Activated CD8-positive, alpha-beta memory T cell treated with anti-CD3 and anti-CD28 coated beads for 24 hours (primary cell): ENCODE measurements around the gene AIMP2.
"Not testable (repeated sequence)": the region's sequence is repeated elsewhere in the genome, so short reads cannot be mapped to it uniquely, and the experiment has no call there.

ENCODE experiments used
- DNase-seq: peaks from one replicate; pipeline ENCODE4 v3.0.0-alpha.2; 2020

The AIMP2 gene

DNA sequence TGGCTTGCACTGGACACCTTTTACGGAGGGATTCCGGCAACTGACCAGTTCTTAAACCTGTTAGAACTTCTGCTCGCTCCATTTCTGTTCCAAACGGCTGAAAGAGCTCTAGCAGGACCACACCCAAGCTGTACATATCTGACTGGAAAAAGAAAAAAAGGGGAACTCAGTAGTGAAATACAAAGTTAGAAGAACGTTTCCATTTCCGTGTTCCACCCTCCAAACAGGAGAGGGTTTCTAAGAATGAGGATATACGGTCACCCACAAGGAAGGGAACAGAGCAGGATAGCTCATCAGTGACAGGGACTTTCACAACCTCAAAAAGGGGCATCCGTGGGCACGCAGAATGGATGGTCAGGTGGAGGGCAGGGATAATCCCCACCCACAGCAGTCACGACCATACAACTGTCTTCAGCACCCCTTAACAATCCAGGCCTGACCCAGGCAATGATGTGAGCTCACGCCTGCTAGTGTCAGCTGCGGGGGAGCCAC lies 17.8 kb downstream of the AIMP2 start:
- DNase-seq: no peak

DNA sequence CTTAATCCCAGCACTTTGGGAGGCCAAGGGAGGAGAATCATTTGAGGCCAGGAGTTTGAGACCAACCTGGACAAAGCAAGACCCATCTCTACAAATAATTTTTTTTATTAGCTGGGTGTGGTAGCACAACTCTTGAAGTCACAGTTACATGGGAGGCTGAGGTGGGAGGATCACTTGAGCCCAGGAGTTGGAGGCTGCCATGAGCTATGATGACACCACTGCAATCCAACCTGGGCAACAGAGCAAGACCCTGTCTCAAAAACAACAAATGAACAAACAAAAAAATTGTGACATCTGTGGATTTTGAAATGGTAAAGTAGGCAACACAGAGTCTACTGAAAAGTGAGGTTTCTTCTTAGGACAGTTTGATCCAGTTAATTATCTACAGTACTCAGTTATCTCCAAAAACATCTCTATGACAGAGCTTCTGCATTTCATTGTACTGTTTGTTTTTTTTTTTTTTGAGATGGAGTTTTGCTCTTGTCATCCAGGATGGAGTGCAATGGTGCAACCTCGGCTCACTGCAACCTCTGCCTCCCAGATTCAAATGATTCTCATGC lies 18.8 kb downstream of the AIMP2 start:
- no peak for DNase-seq

DNA sequence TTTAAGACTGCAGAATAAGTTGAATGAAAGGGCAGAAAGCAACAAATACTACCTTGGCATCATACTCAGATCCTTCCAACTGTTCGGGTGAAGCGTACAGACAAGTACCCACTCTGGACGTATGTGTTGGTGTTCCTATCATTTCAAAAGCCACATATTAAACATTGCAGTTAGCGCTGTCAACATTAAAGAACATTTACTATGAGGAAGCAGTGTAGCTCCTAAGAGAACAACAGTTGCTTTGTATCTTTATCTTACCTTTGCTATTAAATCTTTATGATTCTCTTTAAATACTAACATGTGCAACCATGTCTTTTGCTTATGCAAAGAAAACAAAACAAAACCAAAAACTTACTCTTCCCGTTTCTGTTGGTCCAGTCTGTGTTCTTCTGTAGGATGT lies 19.5 kb downstream of the AIMP2 start:
- no peak for DNase-seq

DNA sequence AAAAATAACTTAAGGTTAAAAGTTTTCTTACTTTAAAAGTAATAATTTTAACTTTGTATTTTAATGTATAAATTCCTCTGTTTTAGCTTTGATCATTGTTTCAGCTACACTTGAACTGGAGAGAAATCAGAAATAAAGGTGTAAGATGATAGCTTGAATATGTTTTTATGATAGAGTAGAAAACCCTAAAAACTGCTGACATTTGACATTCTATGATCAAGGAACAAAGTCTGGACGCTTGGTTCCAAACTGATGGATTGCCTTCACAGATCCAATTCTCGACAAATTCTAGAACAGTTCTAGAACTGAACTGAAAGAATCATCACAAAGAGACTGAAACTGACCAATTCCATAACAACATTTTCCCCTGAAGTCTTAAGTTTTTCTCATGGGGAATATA lies 21.9 kb downstream of the AIMP2 start, which contains the start of gene ANKRD61:
TSS of gene ANKRD61 (plus strand) at position 389 of the 400 bp plus-strand sequence. CDS start at position 389, 0 bp downstream.
- no peak for DNase-seq

DNA sequence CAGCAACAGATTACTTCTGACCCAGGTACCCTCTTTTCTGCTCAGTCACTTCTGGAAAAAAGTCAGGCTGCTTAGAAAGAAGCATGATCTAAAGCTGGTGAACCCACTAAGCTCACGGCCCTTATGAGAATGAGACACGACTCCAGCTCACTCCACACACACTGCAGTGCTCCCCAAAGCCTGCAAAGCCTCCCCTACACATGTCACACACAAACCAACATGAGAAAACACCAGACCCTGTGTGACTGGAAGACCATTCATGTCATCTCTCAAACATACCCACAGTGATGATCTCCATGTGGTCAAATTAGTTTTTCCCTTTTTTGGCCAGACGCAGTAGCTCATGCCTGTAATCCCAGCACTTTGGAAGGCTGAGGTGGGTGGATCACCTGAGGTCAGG lies 22.5 kb downstream of the AIMP2 start:
- no peak for DNase-seq

DNA sequence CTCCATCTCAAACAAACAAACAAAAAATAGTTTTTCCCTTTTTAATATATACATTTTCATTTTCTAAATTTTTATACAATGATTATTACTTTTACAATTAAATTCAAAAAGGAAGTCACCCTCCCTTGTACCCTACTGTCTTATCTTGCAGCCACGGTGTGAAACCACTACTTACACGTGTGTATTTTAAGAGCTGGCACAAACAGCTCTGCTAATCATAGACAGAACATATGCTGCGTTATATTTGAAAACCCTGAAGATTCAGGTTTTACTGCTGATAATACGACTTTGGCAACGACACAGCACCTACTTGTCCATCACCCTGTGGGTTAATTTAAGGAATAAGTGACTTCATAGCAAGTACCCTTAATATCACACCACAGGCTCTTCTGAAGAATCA lies 23.1 kb downstream of the AIMP2 start:
- no peak for DNase-seq

DNA sequence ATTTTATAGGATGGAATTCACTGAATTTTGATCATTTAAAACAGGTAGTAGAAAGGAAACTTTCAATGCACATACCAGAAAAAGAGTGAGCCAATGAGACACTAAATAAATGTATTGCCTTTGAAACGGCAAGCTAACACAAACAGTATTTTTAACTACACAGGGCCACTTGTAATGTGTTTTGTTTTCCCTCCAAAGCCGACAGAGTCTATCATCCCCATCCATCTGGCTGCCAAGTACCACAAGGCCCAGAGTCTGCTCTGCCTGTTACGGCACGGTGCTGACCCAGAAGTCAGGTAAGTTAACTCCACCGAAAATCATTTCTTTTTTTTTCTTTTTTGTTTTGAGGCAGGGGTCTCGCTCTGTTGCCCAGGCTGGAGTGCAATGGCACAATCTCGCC lies 23.6 kb downstream of the AIMP2 start:
- DNase-seq: no peak

DNA sequence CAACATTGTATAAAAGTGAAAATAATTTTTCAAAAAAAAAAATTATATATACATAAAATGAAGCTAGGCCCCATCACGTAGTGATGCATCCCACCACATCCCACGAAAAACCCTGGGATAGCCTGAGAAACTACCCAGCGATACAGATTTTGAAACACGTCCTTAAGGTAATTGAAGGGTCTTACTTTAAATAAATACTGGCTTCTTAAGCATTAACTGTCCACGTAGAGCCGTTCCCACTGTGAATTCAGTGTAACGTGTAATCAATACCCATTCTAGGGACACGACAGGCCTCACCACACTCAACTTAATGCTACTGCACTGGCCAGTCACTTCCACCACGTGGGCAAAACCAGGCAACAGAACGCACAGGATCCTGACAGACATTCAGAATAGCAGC lies 26.1 kb downstream of the AIMP2 start:
- no peak for DNase-seq

DNA sequence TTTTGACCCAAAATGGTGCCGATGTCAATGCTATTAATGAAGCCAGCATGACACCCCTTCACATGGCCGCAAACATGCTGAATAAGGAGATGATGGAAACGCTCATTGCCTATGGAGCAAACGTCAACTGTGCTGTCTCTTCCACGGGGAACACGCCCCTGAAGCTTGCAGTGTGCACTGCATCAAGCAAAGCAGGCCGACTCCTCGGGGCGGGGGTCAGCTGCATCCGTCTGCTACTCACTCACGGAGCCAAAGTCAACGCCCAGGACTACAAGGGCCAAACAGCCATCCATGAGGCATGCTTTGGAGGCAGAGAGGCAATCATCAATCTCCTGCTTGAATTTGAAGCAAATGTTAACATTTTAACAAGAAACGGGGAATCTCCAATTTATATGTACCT lies 26.6 kb downstream of the AIMP2 start:
- DNase-seq: no peak

DNA sequence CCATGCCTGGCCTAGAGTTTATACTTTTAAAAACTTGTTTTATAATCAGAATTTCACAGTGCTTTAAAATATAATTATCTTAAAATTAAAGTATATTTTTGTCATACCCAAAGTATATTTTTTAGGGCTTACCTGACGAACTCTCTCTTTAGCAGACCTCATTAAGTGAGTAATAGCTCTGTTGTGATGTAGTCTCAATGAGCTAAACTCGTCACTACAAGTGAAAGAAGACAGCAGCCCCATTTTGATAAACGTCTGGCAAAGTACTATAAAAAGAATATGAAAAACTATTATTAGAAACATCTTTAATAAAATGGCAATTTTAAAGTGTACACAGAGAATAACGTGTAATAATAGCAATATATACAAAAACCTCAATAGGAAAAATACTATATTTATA lies 40.7 kb downstream of the AIMP2 start:
- no peak for DNase-seq

DNA sequence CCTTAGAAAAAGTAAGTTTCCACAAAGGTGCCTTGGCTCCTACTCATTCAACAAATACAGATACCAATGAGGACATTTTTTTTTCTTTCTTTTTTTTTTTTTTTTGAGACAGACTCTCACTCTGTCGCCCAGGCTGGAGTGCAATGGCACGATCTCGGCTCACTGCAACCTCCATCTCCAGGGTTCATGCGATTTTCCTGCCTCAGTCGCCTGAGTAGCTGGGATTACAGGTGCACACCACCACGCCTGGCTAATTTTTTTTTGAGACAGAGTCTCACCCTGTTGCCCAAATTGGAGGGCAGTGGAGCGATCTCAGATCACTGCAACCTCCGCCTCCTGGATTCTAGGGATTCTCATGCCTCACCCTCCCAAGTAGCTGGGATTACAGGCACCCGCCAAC lies 42.1 kb downstream of the AIMP2 start:
- not testable (repeated sequence) for DNase-seq

DNA sequence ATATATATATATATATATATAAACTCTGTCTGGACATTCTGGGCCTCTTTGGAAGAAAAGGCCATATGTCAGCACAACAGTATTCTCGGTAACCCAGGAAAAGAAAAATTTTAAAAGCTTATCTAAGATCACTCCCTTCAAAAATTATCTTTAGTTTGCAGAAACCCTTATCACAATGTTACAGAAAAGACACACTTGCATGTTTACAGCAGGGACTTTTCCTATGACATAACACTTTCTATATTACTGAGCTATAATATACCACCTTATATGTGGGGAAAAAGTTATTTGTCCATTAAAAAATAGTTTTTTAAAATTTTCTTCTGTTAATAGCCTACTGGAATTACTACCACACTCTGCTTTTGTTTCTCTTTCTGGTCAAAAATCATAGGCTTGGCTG lies 47.5 kb downstream of the AIMP2 start:
- DNase-seq: no peak

DNA sequence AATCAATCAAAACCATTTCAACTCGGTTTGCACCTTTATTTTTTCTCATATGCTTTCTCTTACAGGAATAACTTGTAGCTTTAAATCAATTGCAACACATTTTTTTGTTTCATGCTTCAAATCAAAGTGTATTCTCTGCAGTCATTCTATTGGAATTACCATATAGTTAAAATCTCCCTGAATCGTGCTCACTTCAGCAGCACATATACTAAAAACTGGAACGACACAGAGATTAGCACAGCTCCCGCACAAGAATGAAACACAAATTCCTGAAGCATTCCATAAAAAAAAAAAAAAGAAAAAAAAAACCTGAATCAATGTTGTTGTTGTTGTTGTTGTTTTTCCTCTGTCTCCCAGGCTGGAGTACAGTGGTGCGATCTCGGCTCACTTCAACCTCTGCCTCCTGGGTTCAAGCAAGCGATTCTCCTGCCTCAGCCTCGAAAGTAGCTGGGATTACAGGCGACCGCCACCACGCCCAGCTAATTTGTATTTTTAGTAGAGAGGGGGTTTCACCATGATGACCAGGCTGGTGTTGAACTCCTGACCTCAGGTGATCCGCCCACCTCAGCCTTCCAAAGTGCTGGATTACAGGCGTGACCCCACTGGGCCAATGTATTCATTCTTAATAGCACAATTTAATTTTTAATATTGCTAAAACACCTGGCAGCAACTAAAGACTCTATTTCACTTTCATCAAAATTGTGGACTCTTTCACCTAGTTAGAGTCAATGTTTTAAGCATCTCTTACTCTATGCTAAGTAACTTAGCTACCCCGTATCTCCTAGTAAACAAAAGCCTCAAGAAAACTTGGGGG lies 48.5 kb downstream of the AIMP2 start:
- no peak for DNase-seq

DNA sequence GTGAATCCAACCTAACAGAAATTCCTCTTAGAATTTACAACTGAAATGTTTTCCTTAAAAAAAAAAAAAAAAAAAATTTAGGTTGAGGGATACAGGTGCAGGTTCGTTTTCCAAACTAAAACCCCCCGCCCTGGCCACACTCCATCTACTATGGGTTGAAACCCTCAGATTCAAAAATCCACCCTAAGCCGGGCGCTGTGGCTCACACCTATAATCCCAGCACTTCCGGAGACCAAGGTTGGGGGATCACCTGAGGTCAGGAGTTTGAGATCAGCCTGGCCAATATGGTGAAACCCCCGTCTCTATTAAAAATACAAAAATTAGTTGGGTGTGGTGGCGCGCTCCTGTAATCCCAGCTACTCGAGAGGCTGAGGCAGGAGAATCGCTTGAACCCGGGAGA lies 50.9 kb downstream of the AIMP2 start:
- DNase-seq: not testable (repeated sequence)

DNA sequence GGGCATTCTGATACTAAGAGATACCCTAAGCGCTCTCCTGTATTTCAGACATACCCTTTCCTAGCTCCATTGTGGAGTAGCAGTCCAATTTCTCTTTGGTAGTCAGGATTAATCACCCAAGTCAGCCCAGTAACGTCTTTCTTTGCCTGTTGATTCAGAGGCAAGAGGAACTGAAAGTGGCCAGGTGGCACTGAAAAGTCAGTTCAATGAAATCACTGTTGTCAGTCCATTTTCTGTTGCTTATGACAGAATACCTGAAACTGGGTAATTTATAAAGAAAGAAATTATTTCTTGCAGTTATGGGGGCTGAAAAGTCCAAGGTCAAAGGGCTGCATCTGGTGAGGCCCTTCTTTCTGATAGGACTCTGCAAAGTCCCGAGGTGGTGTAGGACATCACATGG lies 62.3 kb downstream of the AIMP2 start:
- DNase-seq: no peak
